Epithelial cell of esophagus (primary cell): ENCODE data around the gene SORL1.

Experiments used
- DNase-seq: peaks from one replicate; pipeline ENCODE4 v3.0.0; 2010; ENCODE audit warnings: low read depth
- H3K4me3 ChIP-seq: 2 replicates; pipeline ENCODE4 v1.5.1; 2011; ENCODE audit warnings: mild to moderate bottlenecking, low read length, control low read depth
- TF ChIP-seq, protein P1 (sequence below): IDR thresholded peaks from 2 replicates; pipeline ENCODE4 v1.5.1; 2011; ENCODE audit warnings: low read depth, mild to moderate bottlenecking, low read length, control low read depth, inconsistent platforms; ENCODE audit not compliant: insufficient read depth; ENCODE audit errors: missing control alignments

SORL1 gene

GRCh38 chr11:121437686-121438078 lies 14.4 kb upstream of the SORL1 start:
- no peak for DNase-seq
- TF ChIP-seq, protein P1, sequence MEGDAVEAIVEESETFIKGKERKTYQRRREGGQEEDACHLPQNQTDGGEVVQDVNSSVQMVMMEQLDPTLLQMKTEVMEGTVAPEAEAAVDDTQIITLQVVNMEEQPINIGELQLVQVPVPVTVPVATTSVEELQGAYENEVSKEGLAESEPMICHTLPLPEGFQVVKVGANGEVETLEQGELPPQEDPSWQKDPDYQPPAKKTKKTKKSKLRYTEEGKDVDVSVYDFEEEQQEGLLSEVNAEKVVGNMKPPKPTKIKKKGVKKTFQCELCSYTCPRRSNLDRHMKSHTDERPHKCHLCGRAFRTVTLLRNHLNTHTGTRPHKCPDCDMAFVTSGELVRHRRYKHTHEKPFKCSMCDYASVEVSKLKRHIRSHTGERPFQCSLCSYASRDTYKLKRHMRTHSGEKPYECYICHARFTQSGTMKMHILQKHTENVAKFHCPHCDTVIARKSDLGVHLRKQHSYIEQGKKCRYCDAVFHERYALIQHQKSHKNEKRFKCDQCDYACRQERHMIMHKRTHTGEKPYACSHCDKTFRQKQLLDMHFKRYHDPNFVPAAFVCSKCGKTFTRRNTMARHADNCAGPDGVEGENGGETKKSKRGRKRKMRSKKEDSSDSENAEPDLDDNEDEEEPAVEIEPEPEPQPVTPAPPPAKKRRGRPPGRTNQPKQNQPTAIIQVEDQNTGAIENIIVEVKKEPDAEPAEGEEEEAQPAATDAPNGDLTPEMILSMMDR = no peak
- H3K4me3 ChIP-seq = no peak overlapping the region

- TF ChIP-seq, protein P1 = no peak
- no peak overlapping the region for H3K4me3 ChIP-seq
- DNase-seq = no peak
Observed at GRCh38 chr11:121439337-121439736, 12.8 kb upstream of the SORL1 start.

- TF ChIP-seq, protein P1 = no peak
- no peak for DNase-seq
- H3K4me3 ChIP-seq = no peak overlapping the region
Observed at GRCh38 chr11:121439759-121440158, 12.4 kb upstream of the SORL1 start.

- no peak for DNase-seq
- H3K4me3 ChIP-seq = no peak overlapping the region
- TF ChIP-seq, protein P1 = no peak
Observed at GRCh38 chr11:121441521-121441920, 10.6 kb upstream of the SORL1 start.

DNA sequence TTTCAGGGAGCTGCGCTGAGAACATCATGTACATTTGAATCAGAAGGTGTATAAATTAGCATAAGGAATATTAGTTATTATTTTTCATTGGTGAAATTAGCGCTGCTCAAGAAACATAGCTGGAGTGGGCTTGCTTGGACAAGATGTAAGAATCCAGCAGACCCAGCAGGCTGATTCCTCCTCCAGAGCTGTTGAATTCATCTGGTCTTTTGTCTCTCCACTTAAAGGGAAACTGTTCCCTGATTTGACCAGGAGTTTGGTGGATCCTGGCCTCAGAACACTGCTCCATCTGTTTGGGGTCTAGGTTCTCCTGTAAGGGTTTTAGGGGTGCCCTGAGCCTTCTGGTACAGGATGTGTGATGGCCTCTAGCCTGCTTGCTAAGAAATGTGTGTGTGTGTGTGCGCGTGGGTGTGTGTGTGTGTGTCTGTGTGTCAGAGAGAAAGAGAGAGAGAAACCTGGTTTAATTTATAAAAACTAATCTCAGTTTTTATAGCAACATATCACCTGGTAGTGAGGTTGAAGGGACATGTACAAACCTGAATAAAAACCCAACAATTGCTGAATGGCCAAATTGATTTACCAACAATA lies 8.3 kb upstream of the SORL1 start:
- no peak overlapping the region for H3K4me3 ChIP-seq
- no peak for DNase-seq
- TF ChIP-seq, protein P1 = no peak

- no peak for DNase-seq
- TF ChIP-seq, protein P1 = no peak
- no peak overlapping the region for H3K4me3 ChIP-seq
Observed at GRCh38 chr11:121444526-121444925, 7.6 kb upstream of the SORL1 start.

GRCh38 chr11:121445071-121445768 lies 6.9 kb upstream of the SORL1 start:
- no peak for DNase-seq
- H3K4me3 ChIP-seq = no peak overlapping the region
- TF ChIP-seq, protein P1 = no peak
